HG03460 (cell line): ENCODE data around the gene MYOM1.
"Not testable (repeated sequence)": the region's sequence is repeated elsewhere in the genome, so short reads cannot be mapped to it uniquely, and the experiment has no call there.

Experiments
- ATAC-seq: cut with Tn5 transposase; IDR thresholded peaks from one replicate; pipeline ENCODE4 v1.9.1; 2021; ENCODE audit not compliant: unreplicated experiment

The MYOM1 gene

GRCh38 chr18:3041843-3042242 lies 177.9 kb downstream of the MYOM1 start:
- ATAC-seq: no peak

- no peak for ATAC-seq
These were observed 178.9 kb downstream of the MYOM1 start for GRCh38 chr18:3040881-3041280.

GRCh38 chr18:3040173-3040572 lies 179.6 kb downstream of the MYOM1 start:
- no peak for ATAC-seq

GRCh38 chr18:3037423-3037915 lies 182.3 kb downstream of the MYOM1 start:
- ATAC-seq: peak; percentile 99

- no peak for ATAC-seq
These were observed 183.7 kb downstream of the MYOM1 start for GRCh38 chr18:3036108-3036507.

GRCh38 chr18:3035635-3036034 lies 184.1 kb downstream of the MYOM1 start:
- no peak for ATAC-seq

GRCh38 chr18:3032721-3033120 lies 187.0 kb downstream of the MYOM1 start:
- no peak for ATAC-seq

GRCh38 chr18:3029215-3029952 lies 190.4 kb downstream of the MYOM1 start:
- ATAC-seq: no peak

- ATAC-seq: not testable (repeated sequence)
These were observed 191.7 kb downstream of the MYOM1 start for GRCh38 chr18:3028115-3028514.

- ATAC-seq: no peak
These were observed 192.3 kb downstream of the MYOM1 start for GRCh38 chr18:3027370-3027891.

GRCh38 chr18:3025544-3025943 lies 194.2 kb downstream of the MYOM1 start:
- ATAC-seq: no peak

GRCh38 chr18:3023603-3024002 lies 196.2 kb downstream of the MYOM1 start:
- not testable (repeated sequence) for ATAC-seq
